GM10266 (cell line): ENCODE measurements around the gene IQUB.

ENCODE experiments used
- DNase-seq: peaks from one replicate; pipeline ENCODE4 v3.0.0; 2012; ENCODE audit errors: extremely low spot score
- TF ChIP-seq, protein P1 (sequence below): IDR thresholded peaks from 2 replicates; pipeline ENCODE4 v1.5.1; 2012; ENCODE audit warnings: mild to moderate bottlenecking, low read depth; ENCODE audit not compliant: control insufficient read depth, insufficient read depth; ENCODE audit errors: missing control alignments

Gene IQUB

DNA sequence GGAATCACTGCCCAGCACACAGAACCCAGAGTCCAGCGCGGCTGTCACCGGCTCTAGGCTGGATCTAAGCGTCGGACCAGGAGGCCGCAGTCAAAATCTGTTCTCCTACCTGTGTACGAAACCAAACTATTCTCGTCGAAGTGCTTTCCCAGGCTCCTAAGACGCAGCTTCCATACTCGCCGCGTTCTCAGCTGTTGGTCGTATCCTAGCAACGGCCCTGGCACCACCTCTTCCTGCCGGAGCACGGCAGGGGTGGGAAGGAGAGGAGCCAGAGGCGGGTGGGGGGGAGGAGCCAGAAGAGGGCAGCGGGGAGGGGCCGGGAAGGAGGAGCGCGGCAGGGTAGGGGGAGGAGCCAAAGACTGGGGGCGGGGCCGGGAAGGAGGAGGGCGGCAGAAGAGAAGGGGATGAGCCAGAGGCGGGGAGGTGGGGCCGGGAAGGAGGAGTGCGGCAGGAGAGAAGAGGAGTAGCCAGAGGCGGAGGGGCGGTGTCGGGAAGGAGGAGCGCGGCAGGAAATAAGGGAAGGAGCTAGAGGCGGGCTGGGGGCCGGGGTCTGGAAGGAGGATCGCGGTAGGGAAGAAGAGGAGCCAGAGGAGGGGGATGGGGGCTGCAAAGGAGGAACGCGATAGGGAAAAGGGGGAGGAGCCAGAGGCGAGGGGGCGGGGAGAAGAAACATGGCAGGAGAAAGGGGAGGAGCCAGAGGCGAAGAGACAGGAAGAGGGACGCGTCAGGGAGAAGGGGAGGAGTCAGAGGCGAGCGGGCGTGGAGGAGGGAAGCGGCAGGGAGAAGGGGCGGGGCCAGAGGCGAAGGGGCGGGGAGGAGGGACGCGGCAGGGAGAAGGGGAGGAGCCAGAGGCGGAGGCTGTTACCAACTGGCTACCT, at the start of gene IQUB:
TSS of gene IQUB (minus strand) at position 213 of the 878 bp plus-strand sequence. CDS start 22,255 bp downstream, outside the sequence.
- TF ChIP-seq, protein P1, sequence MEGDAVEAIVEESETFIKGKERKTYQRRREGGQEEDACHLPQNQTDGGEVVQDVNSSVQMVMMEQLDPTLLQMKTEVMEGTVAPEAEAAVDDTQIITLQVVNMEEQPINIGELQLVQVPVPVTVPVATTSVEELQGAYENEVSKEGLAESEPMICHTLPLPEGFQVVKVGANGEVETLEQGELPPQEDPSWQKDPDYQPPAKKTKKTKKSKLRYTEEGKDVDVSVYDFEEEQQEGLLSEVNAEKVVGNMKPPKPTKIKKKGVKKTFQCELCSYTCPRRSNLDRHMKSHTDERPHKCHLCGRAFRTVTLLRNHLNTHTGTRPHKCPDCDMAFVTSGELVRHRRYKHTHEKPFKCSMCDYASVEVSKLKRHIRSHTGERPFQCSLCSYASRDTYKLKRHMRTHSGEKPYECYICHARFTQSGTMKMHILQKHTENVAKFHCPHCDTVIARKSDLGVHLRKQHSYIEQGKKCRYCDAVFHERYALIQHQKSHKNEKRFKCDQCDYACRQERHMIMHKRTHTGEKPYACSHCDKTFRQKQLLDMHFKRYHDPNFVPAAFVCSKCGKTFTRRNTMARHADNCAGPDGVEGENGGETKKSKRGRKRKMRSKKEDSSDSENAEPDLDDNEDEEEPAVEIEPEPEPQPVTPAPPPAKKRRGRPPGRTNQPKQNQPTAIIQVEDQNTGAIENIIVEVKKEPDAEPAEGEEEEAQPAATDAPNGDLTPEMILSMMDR, result no peak
- DNase-seq, result peak; percentile 96

DNA sequence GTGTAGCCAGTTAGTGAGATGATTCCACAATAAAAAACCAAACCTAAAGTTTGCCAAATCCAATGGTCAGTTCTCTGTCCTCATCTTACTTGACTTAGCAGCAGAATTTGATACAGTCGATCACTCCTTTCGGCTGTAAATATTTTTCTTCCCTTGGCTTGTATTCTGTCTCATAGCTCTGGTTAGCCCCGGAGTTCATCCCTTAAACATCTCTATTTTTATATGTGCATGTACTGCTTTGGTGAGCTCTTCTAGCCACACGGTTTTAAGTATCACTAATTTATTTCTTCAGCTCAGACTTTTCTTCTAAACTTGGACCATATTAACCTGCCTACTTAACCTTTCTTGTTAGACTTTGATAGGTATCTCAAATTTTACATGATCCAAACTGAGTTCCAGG, 49.4 kb upstream of the IQUB start:
- TF ChIP-seq, protein P1, result no peak
- no peak for DNase-seq

- DNase-seq, result no peak
- TF ChIP-seq, protein P1, result no peak
These were observed 46.7 kb upstream of the IQUB start for GRCh38 chr7:123581162-123581459.

- TF ChIP-seq, protein P1, result peak; percentile 57
- peak; percentile 17 for DNase-seq
These were observed 46.2 kb upstream of the IQUB start for GRCh38 chr7:123580406-123581161.

DNA sequence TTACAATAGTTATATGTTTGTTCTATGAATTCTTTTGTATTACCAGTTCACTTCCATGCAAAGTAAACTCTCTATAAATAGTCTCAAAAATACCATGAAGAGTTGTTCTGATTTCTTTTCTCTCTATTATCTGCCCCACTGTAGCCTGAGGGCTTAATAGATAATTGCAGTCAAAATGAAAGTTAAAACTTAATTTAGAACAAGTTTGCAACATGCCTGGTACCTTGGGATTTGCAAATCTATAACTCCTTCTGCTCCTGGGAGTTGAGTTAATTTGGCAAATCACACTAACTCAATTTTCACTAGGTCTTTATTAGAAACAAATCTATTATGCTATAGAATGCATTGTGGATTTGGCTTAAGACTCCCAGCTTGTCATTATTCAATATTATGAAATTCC, 45.0 kb upstream of the IQUB start:
- no peak for DNase-seq
- TF ChIP-seq, protein P1, result no peak

DNA sequence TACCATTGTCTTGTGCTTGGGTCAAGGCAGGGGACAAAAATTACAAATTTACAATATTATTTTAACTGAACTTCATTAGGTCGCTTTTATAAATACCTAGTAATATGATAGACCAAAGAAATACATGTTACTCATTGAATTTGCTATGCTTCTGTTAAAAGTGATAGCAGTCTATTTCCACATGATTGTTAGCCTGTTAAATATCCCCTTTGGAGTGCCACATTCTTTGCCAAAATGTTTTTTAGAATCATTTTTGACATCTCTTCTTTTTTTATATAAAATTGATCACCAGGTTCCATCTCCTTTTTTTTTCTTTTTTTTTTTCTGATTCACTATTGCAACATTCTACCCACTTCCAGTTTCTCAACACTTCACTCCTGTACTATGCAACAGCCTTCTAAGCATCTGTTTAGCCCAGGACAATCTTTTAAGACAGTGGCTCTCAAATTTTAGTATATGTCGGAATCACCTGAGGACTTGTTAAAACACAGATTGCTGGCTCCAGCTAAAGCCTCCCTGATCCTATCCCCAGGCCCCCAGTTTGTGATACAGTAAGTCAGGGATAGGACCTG, 39.6 kb upstream of the IQUB start:
- no peak for DNase-seq
- TF ChIP-seq, protein P1, result no peak
